Activated T-cell treated with anti-CD3 and anti-CD28 coated beads, Interleukin-2, amount 50 U/mL, for 48 hours (primary cell): ENCODE measurements around the gene TAMALIN.

ENCODE experiments used
- DNase-seq, 2 experiments: peaks; one replicate each; pipeline ENCODE4 v3.0.0-alpha.2; 2020

The TAMALIN gene

DNA sequence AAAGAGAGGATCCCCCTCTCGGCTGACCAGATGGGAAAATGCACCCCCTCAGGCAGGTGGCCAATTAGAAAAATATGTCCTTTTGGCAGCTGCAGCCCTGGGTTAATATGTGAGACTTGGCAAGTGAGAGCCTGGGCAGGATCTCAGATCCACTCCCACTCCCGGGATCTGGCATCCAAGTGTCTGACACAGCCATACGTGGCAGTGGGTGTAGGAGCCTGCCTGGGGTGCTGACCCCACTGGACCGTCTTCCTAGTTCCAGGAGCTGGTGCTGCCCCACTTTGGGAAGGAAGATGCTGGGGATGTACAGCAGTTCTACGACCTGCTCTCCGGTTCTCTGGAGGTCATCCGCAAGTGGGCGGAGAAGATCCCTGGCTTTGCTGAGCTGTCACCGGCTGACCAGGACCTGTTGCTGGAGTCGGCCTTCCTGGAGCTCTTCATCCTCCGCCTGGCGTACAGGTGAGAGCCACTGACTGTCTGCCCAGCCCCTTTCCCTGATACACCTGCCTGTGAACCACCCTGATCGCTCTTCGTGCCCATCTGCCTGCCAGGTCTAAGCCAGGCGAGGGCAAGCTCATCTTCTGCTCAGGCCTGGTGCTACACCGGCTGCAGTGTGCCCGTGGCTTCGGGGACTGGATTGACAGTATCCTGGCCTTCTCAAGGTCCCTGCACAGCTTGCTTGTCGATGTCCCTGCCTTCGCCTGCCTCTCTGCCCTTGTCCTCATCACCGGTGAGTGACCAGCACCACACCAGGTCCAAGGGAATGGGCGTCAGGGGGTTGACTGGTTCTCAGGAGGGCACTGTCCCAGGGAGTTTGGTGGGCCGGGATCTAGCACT lies 50.3 kb downstream of the TAMALIN start:
- no peak for DNase-seq

DNA sequence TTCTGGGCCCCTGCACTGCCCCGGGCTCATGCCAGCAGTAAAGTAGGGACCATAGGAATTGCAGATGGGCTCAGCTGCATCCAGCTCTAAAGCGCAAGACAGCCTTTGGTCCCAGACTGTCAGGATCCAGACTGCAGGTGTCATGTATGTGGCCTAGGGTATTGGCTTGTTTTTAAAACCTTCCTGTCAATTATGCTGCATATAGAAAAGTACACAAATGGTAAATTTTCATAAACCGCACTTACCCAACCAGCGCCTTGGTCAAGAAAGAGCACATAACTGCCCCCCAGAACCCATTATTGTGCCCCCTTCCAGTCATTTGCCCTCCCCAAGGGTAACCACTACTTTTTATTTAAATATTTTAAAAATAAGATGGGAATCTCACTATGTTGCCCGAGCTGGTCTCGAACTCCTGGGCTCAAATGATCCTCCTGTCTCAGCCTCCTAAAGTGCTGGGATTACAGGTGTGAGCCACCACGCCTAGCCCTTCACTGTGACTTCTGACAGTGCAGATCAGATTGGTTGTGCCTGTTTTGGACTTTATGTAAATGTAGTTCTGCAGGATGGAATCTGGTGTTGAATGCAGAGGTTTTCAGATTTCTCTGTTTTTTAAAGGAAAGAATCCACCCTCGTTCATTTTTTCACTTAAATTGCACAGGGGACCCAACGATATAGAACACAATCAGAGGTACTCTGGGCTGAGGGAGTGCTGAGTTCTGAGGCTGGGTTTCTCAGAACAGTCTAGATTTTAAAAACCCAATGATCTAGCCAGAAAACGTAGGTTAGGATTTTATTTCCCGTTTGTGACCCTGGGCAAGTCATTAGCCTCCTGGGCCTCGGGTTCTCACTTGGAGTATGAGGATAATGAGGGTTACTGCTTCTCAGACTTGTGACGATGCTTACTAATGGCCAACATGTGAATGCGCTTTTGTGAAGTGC lies 51.2 kb downstream of the TAMALIN start:
- no peak for DNase-seq

DNA sequence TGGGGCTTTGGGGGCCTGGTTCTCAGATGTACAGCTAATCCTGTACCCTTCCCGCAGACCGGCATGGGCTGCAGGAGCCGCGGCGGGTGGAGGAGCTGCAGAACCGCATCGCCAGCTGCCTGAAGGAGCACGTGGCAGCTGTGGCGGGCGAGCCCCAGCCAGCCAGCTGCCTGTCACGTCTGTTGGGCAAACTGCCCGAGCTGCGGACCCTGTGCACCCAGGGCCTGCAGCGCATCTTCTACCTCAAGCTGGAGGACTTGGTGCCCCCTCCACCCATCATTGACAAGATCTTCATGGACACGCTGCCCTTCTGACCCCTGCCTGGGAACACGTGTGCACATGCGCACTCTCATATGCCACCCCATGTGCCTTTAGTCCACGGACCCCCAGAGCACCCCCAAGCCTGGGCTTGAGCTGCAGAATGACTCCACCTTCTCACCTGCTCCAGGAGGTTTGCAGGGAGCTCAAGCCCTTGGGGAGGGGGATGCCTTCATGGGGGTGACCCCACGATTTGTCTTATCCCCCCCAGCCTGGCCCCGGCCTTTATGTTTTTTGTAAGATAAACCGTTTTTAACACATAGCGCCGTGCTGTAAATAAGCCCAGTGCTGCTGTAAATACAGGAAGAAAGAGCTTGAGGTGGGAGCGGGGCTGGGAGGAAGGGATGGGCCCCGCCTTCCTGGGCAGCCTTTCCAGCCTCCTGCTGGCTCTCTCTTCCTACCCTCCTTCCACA lies 52.0 kb downstream of the TAMALIN start:
- no peak for DNase-seq

DNA sequence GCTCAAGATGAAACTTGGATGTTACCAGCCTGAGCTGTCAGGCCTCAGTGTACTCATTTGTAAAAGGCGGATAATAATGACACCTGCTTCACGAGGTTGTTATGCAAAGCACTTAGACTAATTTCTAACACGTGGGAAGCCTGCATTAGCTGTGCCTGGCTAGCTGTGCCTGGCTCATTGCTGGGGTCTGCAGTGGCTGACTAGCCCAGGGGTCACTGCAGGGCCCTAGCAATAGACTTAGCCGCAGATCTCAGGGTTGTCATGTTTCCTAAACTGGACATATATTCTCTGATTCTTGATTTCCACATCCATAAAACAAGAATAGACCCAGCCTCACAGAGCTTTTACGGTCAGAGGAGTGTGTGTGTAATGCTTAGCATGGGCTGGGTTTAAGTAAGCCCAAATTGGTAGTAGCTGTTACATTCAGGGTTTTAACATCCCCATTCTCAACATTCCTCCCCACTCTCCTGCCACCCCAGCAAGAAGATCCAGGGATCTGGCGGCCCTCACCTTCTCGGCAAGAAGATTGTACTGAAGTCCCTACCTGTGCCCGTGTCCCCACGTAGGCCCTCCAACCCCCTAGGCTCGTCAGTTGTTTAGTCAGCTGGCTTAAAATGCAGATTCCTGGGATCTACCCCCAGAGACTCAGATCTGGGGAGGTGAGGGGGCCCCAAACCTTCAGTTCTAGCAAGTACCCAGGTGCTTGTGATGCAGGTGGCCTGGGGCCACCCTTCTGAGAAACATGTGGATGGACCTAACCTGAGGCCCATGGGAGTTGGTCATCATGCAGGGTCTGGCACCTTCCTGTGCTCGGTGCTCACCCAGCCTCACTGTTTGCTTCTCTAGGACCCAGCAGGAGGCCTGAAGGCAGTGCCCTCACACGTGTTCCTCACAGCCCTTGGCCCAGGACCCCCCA lies 53.1 kb downstream of the TAMALIN start:
- no peak for DNase-seq

DNA sequence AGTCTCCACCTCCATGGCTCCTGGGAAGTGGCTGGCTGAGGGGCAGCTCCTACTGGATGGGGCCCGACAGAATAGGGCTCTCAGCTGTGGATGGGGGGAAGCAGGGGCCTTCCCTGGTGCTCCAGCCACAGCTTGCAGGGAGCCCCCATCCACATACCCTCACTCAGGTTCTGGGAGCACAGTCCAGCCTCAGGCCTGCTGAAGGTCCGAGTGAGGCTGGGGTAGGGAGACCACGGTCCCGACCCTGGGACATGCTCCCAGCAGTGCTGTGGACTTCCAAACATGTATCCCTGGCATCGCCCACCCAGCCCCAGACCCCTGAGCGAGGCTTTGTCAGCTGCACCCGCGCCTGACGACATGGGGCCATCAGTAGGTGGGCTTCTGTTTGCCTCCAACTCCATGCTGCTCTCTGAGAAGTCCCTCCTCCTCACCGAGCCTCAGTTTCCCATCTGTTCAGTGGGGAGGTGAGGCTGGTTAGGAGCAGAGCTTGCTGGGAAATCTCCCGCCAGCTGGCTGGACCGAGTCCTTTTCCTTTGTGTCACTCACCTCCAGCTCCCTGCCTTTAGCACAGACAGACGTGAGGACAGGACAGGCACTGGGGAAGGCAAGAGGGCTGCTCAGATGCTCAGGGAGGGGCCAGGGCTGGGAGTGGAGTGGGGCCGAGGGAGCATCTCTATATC lies 53.9 kb downstream of the TAMALIN start:
- DNase-seq, result no peak

DNA sequence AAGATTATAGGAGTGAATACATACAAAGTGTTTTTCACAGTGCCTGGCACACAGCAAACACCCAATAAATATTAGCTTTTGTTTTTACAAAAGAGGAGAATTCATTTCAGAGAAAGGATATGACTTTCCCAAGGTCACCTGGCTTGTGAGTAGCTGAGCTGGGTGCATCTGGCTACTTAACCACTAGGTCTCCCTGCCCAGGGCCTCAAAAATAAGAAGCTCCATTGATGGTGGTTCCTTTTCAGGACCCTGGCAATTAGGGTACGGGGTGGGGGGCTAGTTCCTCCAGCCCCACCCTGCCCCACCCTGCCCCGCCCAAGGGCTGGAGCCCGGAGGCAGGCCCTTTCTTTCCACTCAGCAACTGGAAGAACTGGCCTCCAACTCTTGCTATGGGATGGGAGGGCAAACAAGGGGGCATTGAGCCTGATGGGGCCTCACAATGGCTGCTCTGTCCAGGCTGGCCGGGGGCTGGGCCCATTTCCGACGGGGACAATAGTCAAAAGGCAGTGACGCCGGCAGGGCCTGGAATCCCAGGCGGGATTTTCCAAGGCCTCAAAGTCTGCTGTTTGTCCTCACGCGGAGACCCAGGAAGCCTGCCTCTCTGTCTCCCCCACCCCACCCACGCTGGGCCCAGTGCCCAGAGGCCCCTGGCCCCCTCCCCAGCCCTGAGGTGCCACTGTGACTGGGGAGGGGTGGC lies 54.9 kb downstream of the TAMALIN start:
- no peak for DNase-seq

DNA sequence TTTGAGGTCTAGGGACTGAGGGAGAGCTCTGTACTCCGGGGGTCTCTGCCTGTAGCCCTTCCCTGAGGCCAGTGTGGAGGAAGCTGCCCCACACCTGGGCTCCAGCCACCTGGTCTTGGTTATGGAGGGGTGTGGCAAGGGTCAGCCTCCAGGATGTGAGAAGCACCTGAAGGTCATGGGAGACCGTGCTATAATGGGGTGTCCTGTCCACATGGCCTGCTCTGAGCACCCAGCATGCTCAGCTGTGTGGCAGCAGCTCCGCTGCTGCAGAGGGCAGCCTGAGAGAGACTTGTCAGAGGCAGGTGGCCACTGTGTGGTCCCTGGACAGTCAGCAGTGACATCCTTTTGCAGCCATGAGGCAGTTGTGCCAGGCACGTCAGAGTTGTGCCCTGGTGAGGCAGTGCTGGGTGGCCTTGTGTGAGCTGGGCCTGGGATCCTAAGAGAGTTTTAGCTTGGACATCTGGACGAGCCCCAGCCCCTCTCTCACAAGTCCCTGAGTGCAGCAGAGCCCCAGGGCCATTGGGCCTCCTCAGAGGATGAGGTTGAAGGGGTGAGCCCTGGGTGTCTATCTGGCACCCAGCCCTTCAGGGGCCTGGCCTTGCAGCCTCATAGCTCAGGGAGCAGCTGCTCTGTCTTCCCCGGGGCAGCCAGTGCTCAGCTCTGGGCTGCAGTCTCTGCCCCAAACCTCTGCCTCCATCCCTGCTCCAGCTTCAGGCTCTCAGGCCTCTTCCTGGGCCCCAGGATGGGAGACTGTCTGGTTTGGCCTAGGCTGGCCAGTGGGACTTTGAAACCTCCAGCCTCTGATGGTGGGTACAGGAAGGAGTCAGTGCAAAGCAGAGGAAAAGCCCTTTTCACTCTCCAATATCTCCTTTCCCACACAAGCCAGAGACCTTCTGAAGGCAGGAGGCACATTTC lies 55.7 kb downstream of the TAMALIN start:
- DNase-seq, result no peak

DNA sequence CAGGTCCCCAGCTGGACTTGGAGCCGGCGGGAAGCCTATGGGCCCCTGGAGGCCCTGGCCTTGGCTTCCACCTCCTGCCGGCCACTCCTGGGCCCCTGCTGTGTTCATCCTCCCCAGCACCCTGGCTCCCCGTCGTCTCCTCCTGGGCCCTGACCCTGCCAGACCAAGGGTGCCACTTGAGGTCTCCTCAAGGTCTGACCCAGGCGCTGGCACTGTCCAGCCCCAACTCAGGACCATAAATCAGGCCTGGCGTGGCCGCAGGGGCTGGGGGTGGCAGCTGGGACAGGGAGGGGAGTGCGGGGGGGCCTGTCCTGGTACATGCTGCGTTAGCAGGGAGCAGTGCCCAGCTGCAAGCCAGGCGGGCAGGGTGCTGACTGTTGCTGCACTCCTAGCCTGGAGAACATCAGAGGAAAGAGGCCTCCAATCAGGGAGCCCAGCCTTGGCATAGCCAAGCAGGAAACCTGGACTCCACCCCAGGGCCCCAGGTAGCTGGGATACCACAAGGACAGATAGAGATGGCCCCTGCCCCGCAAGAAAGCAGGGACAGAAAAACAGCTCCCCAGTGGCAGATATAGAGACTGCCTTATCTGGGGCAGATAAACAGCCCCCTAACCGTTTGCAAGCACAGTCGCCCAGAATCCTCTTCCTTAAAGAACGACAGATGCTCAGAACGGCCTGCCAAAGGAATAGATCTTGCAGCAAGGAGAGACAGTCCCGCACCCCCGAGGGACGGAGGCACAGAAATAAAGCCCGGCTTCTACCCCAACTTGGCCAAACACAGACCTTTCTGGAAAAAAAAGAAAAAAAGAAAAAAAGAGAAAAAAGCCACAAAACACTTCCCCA lies 56.6 kb downstream of the TAMALIN start:
- DNase-seq, result no peak

DNA sequence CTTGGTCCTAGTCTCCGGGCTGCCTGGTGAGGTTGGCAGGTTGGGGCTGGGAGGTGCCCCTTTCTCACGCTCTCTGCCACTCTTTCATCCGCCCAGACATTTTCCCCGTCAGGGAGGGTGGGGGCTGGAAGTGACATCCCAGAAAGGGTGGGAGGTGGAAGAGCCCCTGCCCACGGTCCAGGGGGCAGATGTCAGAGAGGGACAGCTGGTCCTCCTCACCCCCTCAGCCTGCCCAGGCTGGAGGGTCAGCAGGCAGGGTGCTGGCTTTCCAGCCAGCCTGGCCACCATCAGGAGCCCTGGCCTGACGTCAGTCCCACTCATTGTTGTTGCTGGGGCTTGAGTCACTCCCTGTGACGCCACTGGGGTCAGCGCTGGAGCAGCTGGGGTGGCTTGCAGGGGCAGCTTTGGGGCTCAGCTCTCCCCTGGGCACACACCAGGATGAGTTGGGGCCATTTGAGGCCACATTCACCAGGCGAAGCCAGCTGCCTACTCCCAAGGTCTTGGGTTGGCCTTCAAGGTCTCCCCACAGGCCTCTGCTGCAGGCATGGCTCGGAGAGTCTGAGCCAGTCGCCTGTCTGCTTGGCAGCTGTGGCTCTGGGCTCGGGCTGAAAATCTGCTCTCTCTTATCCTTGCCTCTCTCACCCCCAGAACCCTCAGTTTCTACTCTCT lies 57.4 kb downstream of the TAMALIN start:
- DNase-seq, result no peak
